HG03060 (cell line): ENCODE data around the gene SERINC4.
"Not testable (repeated sequence)": the region's sequence is repeated elsewhere in the genome, so short reads cannot be mapped to it uniquely, and the experiment has no call there.

ENCODE experiments used
- ATAC-seq: cut with Tn5 transposase; IDR thresholded peaks from one replicate; pipeline ENCODE4 v1.9.1; 2021; ENCODE audit warnings: low read depth, moderate number of reproducible peaks; ENCODE audit not compliant: unreplicated experiment

Gene SERINC4

GRCh38 chr15:43763819-43764446 lies 36.1 kb downstream of the SERINC4 start:
- no peak for ATAC-seq

- ATAC-seq = no peak
These were observed 37.2 kb downstream of the SERINC4 start for GRCh38 chr15:43762824-43763223.

- ATAC-seq = no peak
These were observed 48.1 kb downstream of the SERINC4 start for GRCh38 chr15:43751885-43752284.

- peak; percentile 59 for ATAC-seq
These were observed 50.2 kb downstream of the SERINC4 start for GRCh38 chr15:43749690-43750345.

GRCh38 chr15:43748376-43748775 lies 51.6 kb downstream of the SERINC4 start:
- ATAC-seq = no peak

- not testable (repeated sequence) for ATAC-seq
These were observed 53.1 kb downstream of the SERINC4 start for GRCh38 chr15:43746903-43747309.

GRCh38 chr15:43746245-43746902 lies 53.6 kb downstream of the SERINC4 start, which contains the start of gene PDIA3:
PDIA3 (plus strand) TSS chr15:43746438; CDS start chr15:43746540, 102 bp downstream.
- peak; percentile 32 for ATAC-seq
